ENCODE measurements around the gene PDS5A. TPM values are rescaled to one million over a fixed set of nuclear protein-coding genes. Genes with fewer than 3 reads are reported as not detected.

Gene PDS5A
- total and polyA plus RNA-seq, 10 donors = 17.9 to 90.7 (median 71.3) TPM

DNA sequence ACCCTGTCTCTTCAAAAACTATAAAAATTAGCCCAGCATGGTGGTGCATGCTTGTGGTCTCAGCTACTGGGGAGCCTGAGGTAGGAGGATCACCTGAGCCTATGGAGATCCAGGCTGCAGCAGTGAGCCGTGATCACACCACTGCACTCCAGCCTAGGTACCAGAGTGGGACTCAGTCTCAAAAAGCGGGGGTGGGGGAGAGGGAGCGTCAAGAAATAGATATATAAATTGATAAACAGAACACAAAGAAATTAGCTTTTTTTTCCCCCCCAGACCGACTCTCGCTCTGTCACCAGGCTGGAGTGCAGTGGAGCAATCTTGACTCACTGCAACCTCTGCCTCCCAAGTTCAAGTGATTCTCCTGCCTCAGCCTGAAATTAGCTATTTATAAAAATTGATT lies 14.1 kb downstream of the PDS5A start:
- H3K9me3 ChIP-seq = no peaks in the 10 kb centered on the region
- TF ChIP-seq, protein P1, sequence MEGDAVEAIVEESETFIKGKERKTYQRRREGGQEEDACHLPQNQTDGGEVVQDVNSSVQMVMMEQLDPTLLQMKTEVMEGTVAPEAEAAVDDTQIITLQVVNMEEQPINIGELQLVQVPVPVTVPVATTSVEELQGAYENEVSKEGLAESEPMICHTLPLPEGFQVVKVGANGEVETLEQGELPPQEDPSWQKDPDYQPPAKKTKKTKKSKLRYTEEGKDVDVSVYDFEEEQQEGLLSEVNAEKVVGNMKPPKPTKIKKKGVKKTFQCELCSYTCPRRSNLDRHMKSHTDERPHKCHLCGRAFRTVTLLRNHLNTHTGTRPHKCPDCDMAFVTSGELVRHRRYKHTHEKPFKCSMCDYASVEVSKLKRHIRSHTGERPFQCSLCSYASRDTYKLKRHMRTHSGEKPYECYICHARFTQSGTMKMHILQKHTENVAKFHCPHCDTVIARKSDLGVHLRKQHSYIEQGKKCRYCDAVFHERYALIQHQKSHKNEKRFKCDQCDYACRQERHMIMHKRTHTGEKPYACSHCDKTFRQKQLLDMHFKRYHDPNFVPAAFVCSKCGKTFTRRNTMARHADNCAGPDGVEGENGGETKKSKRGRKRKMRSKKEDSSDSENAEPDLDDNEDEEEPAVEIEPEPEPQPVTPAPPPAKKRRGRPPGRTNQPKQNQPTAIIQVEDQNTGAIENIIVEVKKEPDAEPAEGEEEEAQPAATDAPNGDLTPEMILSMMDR (IDR thresholded peaks at IDR 0.05 in 8 of 11, conservative IDR thresholded peaks at IDR 0.05 in 3 of 11) = no peak
- no peak for TF ChIP-seq POLR2A (IDR thresholded peaks at IDR 0.05)
- TF ChIP-seq POLR2AphosphoS5 (IDR thresholded peaks at IDR 0.05) = no peak
- DNase-seq = no peak
- no peak overlapping the region for H3K4me3 ChIP-seq
- H3K27me3 ChIP-seq (replicated peaks in 1 of 7) = no peaks in the 10 kb centered on the region
- intact Hi-C loops (cut with DNase I; ENCODE audit: low total_unique reads) = no loop called here
- H3K27ac ChIP-seq = no peak overlapping the region
- WGBS, 5 donors = 86 to 90% (median 89%) methylated on average over 5 of the region's 5 CpGs
- peaks cover 0 to 51% (median 3%) of the 10 kb centered on the region in 6 donors for H3K36me3 ChIP-seq
- H3K4me1 ChIP-seq = peaks cover 7 to 98% (median 43%) of the 10 kb centered on the region in 6 donors

DNA sequence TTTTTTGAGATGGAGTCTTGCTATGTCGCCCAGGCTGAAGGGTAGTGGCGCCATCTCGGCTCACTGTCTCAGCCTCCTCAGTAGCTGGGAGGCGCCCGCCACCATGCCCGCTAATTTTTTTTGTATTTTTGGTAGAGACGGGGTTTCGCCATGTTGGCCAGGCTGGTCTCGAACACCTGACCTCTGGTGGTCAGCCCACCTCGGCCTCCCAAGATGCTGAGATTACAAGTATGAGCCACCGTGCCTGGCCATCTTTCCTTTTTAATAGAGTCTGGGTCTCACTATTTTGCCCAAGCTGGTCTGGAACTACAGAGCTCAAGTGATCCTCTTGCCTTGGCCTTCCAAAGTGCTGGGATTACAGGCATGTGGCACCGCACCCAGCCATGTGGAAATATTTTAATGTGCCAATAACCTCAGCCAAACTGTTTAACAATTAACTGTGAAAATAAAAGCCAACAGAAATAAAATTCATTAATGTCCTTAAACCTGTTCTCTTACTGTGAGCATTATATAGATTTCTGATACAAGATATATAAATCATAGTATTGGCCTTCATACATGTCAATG lies 16.3 kb downstream of the PDS5A start:
- peaks cover 0 to 28% (median 0%) of the 10 kb centered on the region in 6 donors for H3K36me3 ChIP-seq
- H3K27ac ChIP-seq = no peak overlapping the region
- WGBS, 5 donors = 91 to 99% (median 97%) methylated on average over 12 of the region's 12 CpGs
- H3K4me3 ChIP-seq = no peak overlapping the region
- TF ChIP-seq POLR2A (IDR thresholded peaks at IDR 0.05) (no peak), POLR2AphosphoS5 (IDR thresholded peaks at IDR 0.05) (no peak)
- TF ChIP-seq, protein P1 (IDR thresholded peaks at IDR 0.05 in 8 of 11, conservative IDR thresholded peaks at IDR 0.05 in 3 of 11) = no peak
- H3K27me3 ChIP-seq (replicated peaks in 1 of 7) = no peaks in the 10 kb centered on the region
- no peak for DNase-seq
- H3K4me1 ChIP-seq = peaks cover 7 to 95% (median 35%) of the 10 kb centered on the region in 6 donors
- no peaks in the 10 kb centered on the region for H3K9me3 ChIP-seq
- intact Hi-C loops (cut with DNase I; ENCODE audit: low total_unique reads) = no loop called here

DNA sequence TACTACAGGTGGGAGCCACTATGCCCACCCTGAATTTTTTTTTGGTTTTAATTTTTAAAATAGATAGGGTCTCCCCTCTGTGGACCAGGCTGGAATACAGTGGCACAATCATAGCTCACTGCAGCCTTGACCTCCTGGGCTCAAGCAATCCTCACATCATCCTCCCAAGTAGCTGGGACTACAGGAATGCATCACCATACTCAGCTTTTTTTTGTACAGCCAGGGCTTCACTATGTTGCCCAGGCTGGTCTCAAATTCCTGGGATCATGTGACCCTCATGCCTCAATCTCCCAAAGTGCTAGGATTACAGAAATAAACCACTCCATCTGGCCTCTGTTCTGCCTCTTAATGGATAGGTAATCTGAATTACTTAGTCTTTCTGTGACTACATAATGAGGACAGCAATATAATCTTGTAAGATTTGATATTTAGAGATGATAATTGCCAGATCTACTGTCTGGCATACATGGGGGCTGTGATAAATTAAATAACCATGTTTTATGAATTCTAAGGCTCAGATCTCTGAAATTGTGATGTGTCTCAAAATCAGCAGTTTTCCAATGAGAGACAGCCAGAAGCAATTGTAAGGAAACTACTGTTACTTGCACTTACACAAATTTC lies 26.7 kb downstream of the PDS5A start:
- intact Hi-C loops (cut with DNase I; ENCODE audit: low total_unique reads) = no loop called here
- no peak for DNase-seq
- no peaks in the 10 kb centered on the region for H3K9me3 ChIP-seq

DNA sequence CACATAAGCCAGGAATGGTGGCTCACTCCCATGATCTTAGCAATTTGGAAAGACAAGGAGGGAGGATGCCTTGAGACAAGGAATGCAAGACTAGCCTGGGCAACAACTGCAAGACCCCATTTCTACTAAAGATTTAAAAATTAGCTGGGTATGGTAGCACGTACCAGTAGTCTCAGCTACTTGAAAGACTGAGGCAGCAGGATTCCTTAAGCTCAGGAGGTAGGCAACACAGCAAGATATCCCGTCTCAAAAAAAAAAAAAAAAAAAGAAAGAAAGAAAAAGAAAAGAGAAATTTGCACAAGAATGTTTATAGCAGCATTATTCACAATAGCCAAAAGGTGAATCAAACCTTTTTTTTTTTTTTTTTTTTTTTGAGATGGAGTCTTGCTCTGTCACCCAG lies 29.7 kb downstream of the PDS5A start:
- H3K4me1 ChIP-seq = peaks cover 5 to 89% (median 42%) of the 10 kb centered on the region in 6 donors
- intact Hi-C loops (cut with DNase I; ENCODE audit: low total_unique reads) = no loop called here
- no peaks in the 10 kb centered on the region for H3K9me3 ChIP-seq
- no peak for DNase-seq
- no peaks in the 10 kb centered on the region for H3K27me3 ChIP-seq (replicated peaks in 1 of 7)
- H3K36me3 ChIP-seq = peaks cover 0 to 1% (median 0%) of the 10 kb centered on the region in 6 donors
- H3K27ac ChIP-seq = peak overlapping the region in 4 of 8 donors; percentile 83 to 88 (median 86)
- WGBS, 5 donors = 92 to 97% (median 94%) methylated on average over 2 of the region's 2 CpGs
- no peak overlapping the region for H3K4me3 ChIP-seq
- TF ChIP-seq, protein P1 (IDR thresholded peaks at IDR 0.05 in 8 of 11, conservative IDR thresholded peaks at IDR 0.05 in 3 of 11) = no peak
- no peak for TF ChIP-seq POLR2A (IDR thresholded peaks at IDR 0.05)
- no peak for TF ChIP-seq POLR2AphosphoS5 (IDR thresholded peaks at IDR 0.05)

More for the DNA sequence above, 26.7 kb downstream of the PDS5A start:
- Histone ChIP-seq H3K4me1 (peaks cover 5 to 79% (median 27%) of the 10 kb centered on the region in 6 donors), H3K27me3 (replicated peaks in 1 of 7) (no peaks in the 10 kb centered on the region), H3K36me3 (peaks cover 0 to 27% (median 0%) of the 10 kb centered on the region in 6 donors), H3K4me3 (no peak overlapping the region), H3K27ac (no peak overlapping the region)
- TF ChIP-seq, protein P1 (IDR thresholded peaks at IDR 0.05 in 8 of 11, conservative IDR thresholded peaks at IDR 0.05 in 3 of 11) = no peak
- no peak for TF ChIP-seq POLR2A (IDR thresholded peaks at IDR 0.05)
- TF ChIP-seq POLR2AphosphoS5 (IDR thresholded peaks at IDR 0.05) = no peak
